ENCODE data around the gene CAP1. TPM values are rescaled to one million over a fixed set of nuclear protein-coding genes. Genes with fewer than 3 reads are reported as not detected.
"Not testable (repeated sequence)": the region's sequence is repeated elsewhere in the genome, so short reads cannot be mapped to it uniquely, and the experiment has no call there.

CAP1 gene
- total and polyA plus RNA-seq, 4 donors = 157 to 201 (median 173) TPM

- Histone ChIP-seq H3K9me3 (ENCODE audit: control insufficient read depth, insufficient read depth, low read length) (no peaks in the 10 kb centered on the region), H3K4me1 (ENCODE audit: control insufficient read depth, insufficient read depth, low read length) (no peaks in the 10 kb centered on the region), H3K27ac (ENCODE audit: low read depth, low read length) (no peak overlapping the region), H3K27me3 (ENCODE audit: control insufficient read depth, insufficient read depth, low read length) (no peaks in the 10 kb centered on the region), H3K4me3 (ENCODE audit: low read depth, low read length) (no peak overlapping the region), H3K36me3 (ENCODE audit: control insufficient read depth, insufficient read depth, low read length) (peaks cover 40% of the 10 kb centered on the region)
- DNase-seq (ENCODE audit: low read depth in 4 of 6, low spot score in 6 of 6) = no peak
- 100% methylated on average over 2 of the region's 3 CpGs for WGBS (ENCODE audit: insufficient coverage)
Observed at GRCh38 chr1:40067851-40068250, 27.3 kb downstream of the CAP1 start.

- no peak overlapping the region for H3K27ac ChIP-seq (ENCODE audit: low read depth, low read length)
- H3K4me3 ChIP-seq (ENCODE audit: low read depth, low read length) = no peak overlapping the region
- H3K4me1 ChIP-seq (ENCODE audit: control insufficient read depth, insufficient read depth, low read length) = no peaks in the 10 kb centered on the region
- DNase-seq (ENCODE audit: low read depth in 4 of 6, low spot score in 6 of 6) = no peak
- no peaks in the 10 kb centered on the region for H3K9me3 ChIP-seq (ENCODE audit: control insufficient read depth, insufficient read depth, low read length)
- peaks cover 60% of the 10 kb centered on the region for H3K36me3 ChIP-seq (ENCODE audit: control insufficient read depth, insufficient read depth, low read length)
- no peaks in the 10 kb centered on the region for H3K27me3 ChIP-seq (ENCODE audit: control insufficient read depth, insufficient read depth, low read length)
Observed at GRCh38 chr1:40072142-40072541, 31.6 kb downstream of the CAP1 start.

GRCh38 chr1:40073062-40073461, 32.5 kb downstream of the CAP1 start:
- WGBS (ENCODE audit: insufficient coverage) = no CpG with 5 or more reads among the region's 4 CpGs
- Histone ChIP-seq H3K4me1 (ENCODE audit: control insufficient read depth, insufficient read depth, low read length) (no peaks in the 10 kb centered on the region), H3K27me3 (ENCODE audit: control insufficient read depth, insufficient read depth, low read length) (no peaks in the 10 kb centered on the region), H3K4me3 (ENCODE audit: low read depth, low read length) (no peak overlapping the region), H3K9me3 (ENCODE audit: control insufficient read depth, insufficient read depth, low read length) (no peaks in the 10 kb centered on the region), H3K36me3 (ENCODE audit: control insufficient read depth, insufficient read depth, low read length) (peaks cover 52% of the 10 kb centered on the region), H3K27ac (ENCODE audit: low read depth, low read length) (no peak overlapping the region)
- DNase-seq (ENCODE audit: low read depth in 4 of 6, low spot score in 6 of 6) = no peak

- Histone ChIP-seq H3K36me3 (ENCODE audit: control insufficient read depth, insufficient read depth, low read length) (peaks cover 54% of the 10 kb centered on the region), H3K4me1 (ENCODE audit: control insufficient read depth, insufficient read depth, low read length) (no peaks in the 10 kb centered on the region), H3K27me3 (ENCODE audit: control insufficient read depth, insufficient read depth, low read length) (no peaks in the 10 kb centered on the region), H3K27ac (ENCODE audit: low read depth, low read length) (no peak overlapping the region), H3K4me3 (ENCODE audit: low read depth, low read length) (no peak overlapping the region), H3K9me3 (ENCODE audit: control insufficient read depth, insufficient read depth, low read length) (no peaks in the 10 kb centered on the region)
- 88% methylated on average over 1 of the region's 4 CpGs for WGBS (ENCODE audit: insufficient coverage)
- DNase-seq (ENCODE audit: low read depth in 4 of 6, low spot score in 6 of 6) = no peak
Observed at GRCh38 chr1:40075266-40075665, 34.7 kb downstream of the CAP1 start.

GRCh38 chr1:40076895-40077312, 36.4 kb downstream of the CAP1 start:
- DNase-seq (ENCODE audit: low read depth in 4 of 6, low spot score in 6 of 6) = no peak
- no peak overlapping the region for H3K4me3 ChIP-seq (ENCODE audit: low read depth, low read length)
- no peaks in the 10 kb centered on the region for H3K4me1 ChIP-seq (ENCODE audit: control insufficient read depth, insufficient read depth, low read length)
- H3K27me3 ChIP-seq (ENCODE audit: control insufficient read depth, insufficient read depth, low read length) = no peaks in the 10 kb centered on the region
- no peaks in the 10 kb centered on the region for H3K9me3 ChIP-seq (ENCODE audit: control insufficient read depth, insufficient read depth, low read length)
- no CpG with 5 or more reads among the region's 5 CpGs for WGBS (ENCODE audit: insufficient coverage)
- peak overlapping the region; percentile 1 for H3K27ac ChIP-seq (ENCODE audit: low read depth, low read length)
- H3K36me3 ChIP-seq (ENCODE audit: control insufficient read depth, insufficient read depth, low read length) = peaks cover 53% of the 10 kb centered on the region

GRCh38 chr1:40078512-40079333, 38.2 kb downstream of the CAP1 start:
- Histone ChIP-seq H3K36me3 (ENCODE audit: control insufficient read depth, insufficient read depth, low read length) (peaks cover 54% of the 10 kb centered on the region), H3K27ac (ENCODE audit: low read depth, low read length) (no peak overlapping the region), H3K9me3 (ENCODE audit: control insufficient read depth, insufficient read depth, low read length) (no peaks in the 10 kb centered on the region), H3K4me3 (ENCODE audit: low read depth, low read length) (no peak overlapping the region), H3K4me1 (ENCODE audit: control insufficient read depth, insufficient read depth, low read length) (no peaks in the 10 kb centered on the region), H3K27me3 (ENCODE audit: control insufficient read depth, insufficient read depth, low read length) (no peaks in the 10 kb centered on the region)
- 71% methylated on average over 1 of the region's 5 CpGs for WGBS (ENCODE audit: insufficient coverage)
- peak in 5 of 6 donors; percentile 9 to 85 (median 39) for DNase-seq (ENCODE audit: low read depth in 4 of 6, low spot score in 6 of 6)

- no peak overlapping the region for H3K27ac ChIP-seq (ENCODE audit: low read depth, low read length)
Observed at GRCh38 chr1:40079774-40080400, 39.4 kb downstream of the CAP1 start.

GRCh38 chr1:40081871-40082270, 41.3 kb downstream of the CAP1 start:
- peaks cover 35% of the 10 kb centered on the region for H3K36me3 ChIP-seq (ENCODE audit: control insufficient read depth, insufficient read depth, low read length)
- no peak overlapping the region for H3K4me3 ChIP-seq (ENCODE audit: low read depth, low read length)
- H3K27me3 ChIP-seq (ENCODE audit: control insufficient read depth, insufficient read depth, low read length) = no peaks in the 10 kb centered on the region
- no peak overlapping the region for H3K27ac ChIP-seq (ENCODE audit: low read depth, low read length)
- no peaks in the 10 kb centered on the region for H3K4me1 ChIP-seq (ENCODE audit: control insufficient read depth, insufficient read depth, low read length)
- WGBS (ENCODE audit: insufficient coverage) = 60% methylated on average over 5 of the region's 7 CpGs
- no peaks in the 10 kb centered on the region for H3K9me3 ChIP-seq (ENCODE audit: control insufficient read depth, insufficient read depth, low read length)
- DNase-seq (ENCODE audit: low read depth in 4 of 6, low spot score in 6 of 6) = no peak

More at GRCh38 chr1:40079774-40080400, 39.4 kb downstream of the CAP1 start:
- Histone ChIP-seq H3K4me1 (ENCODE audit: control insufficient read depth, insufficient read depth, low read length) (no peaks in the 10 kb centered on the region), H3K9me3 (ENCODE audit: control insufficient read depth, insufficient read depth, low read length) (no peaks in the 10 kb centered on the region), H3K27me3 (ENCODE audit: control insufficient read depth, insufficient read depth, low read length) (no peaks in the 10 kb centered on the region), H3K36me3 (ENCODE audit: control insufficient read depth, insufficient read depth, low read length) (peaks cover 43% of the 10 kb centered on the region), H3K4me3 (ENCODE audit: low read depth, low read length) (no peak overlapping the region)
- 93% methylated on average over 3 of the region's 6 CpGs for WGBS (ENCODE audit: insufficient coverage)
- no peak for DNase-seq (ENCODE audit: low read depth in 4 of 6, low spot score in 6 of 6)

GRCh38 chr1:40084750-40085149, 44.2 kb downstream of the CAP1 start:
- not testable (repeated sequence) for H3K27me3 ChIP-seq (ENCODE audit: control insufficient read depth, insufficient read depth, low read length); H3K9me3 ChIP-seq (ENCODE audit: control insufficient read depth, insufficient read depth, low read length); H3K27ac ChIP-seq (ENCODE audit: low read depth, low read length); H3K4me3 ChIP-seq (ENCODE audit: low read depth, low read length); H3K4me1 ChIP-seq (ENCODE audit: control insufficient read depth, insufficient read depth, low read length)
- DNase-seq (ENCODE audit: low read depth in 4 of 6, low spot score in 6 of 6) = peak in 5 of 6 donors; percentile 13 to 83 (median 23)
- H3K36me3 ChIP-seq (ENCODE audit: control insufficient read depth, insufficient read depth, low read length) = peaks cover 39% of the 10 kb centered on the region
- 14% methylated on average over 1 of the region's 11 CpGs for WGBS (ENCODE audit: insufficient coverage)

All from spinal cord (tissue), 10 donors.